ENCODE results near the gene PDE7B.

The PDE7B gene

GRCh38 chr6:136230219-136230853, 378.8 kb downstream of the PDE7B start (continued):
- TF ChIP-seq PRDM2 (tag by site-specific recombination; IDR thresholded peaks at IDR 0.05; ENCODE audit: borderline replicate concordance) (no peak), ZSCAN4 (tag by site-specific recombination; IDR thresholded peaks at IDR 0.05) (no peak), KLF1 (tag by site-specific recombination; IDR thresholded peaks at IDR 0.05) (0 out of 2 replicates have a peak, but pooled peaks have one; percentile 33), ZBTB7A (tag by site-specific recombination; IDR thresholded peaks at IDR 0.05; ENCODE audit: low read depth) (no peak), ZNF561 (tag by site-specific recombination; IDR thresholded peaks at IDR 0.05; ENCODE audit: borderline replicate concordance) (no peak), SCRT2 (tag by site-specific recombination; IDR thresholded peaks at IDR 0.05) (peak; percentile 99), ZNF19 (tag by site-specific recombination; IDR thresholded peaks at IDR 0.05; ENCODE audit: low read depth) (no peak), HOXC10 (CRISPR knock-in tag; IDR thresholded peaks at IDR 0.05) (no peak), ZNF426 (tag by site-specific recombination; IDR thresholded peaks at IDR 0.05) (no peak), SALL2 (tag by site-specific recombination; IDR thresholded peaks at IDR 0.05; ENCODE audit: borderline replicate concordance) (no peak), ZNF416 (tag by site-specific recombination; IDR thresholded peaks at IDR 0.05) (no peak), ZNF16 (tag by site-specific recombination; IDR thresholded peaks at IDR 0.05; ENCODE audit: low read depth) (no peak), ZNF580 (tag by site-specific recombination; IDR thresholded peaks at IDR 0.05) (no peak), REST (tag by site-specific recombination; IDR thresholded peaks at IDR 0.05) (no peak), TCF7L2 (IDR thresholded peaks at IDR 0.05; ENCODE audit: borderline replicate concordance, low read depth, low read length) (no peak), ZNF37A (tag by site-specific recombination; IDR thresholded peaks at IDR 0.05) (no peak), ZNF433 (tag by site-specific recombination; IDR thresholded peaks at IDR 0.05; ENCODE audit: low read depth) (no peak), ZNF404 (tag by site-specific recombination; IDR thresholded peaks at IDR 0.05) (no peak), ZNF677 (tag by site-specific recombination; IDR thresholded peaks at IDR 0.05) (no peak), ZBTB1 (tag by site-specific recombination; IDR thresholded peaks at IDR 0.05) (no peak), ZFP37 (tag by site-specific recombination; IDR thresholded peaks at IDR 0.05) (no peak), ZNF660 (tag by site-specific recombination; IDR thresholded peaks at IDR 0.05) (peak; percentile 68; the same call in 1 of the 2 replicates), ZNF645 (tag by site-specific recombination; IDR thresholded peaks at IDR 0.05) (no peak), ZXDB (tag by site-specific recombination; IDR thresholded peaks at IDR 0.05) (no peak), ZNF221 (tag by site-specific recombination; IDR thresholded peaks at IDR 0.05; ENCODE audit: borderline replicate concordance) (no peak), ZEB2 (tag by site-specific recombination; IDR thresholded peaks at IDR 0.05) (peak; percentile 62; the same call in 1 of the 2 replicates), RBAK (tag by site-specific recombination; IDR thresholded peaks at IDR 0.05) (no peak), ZNF629 (tag by site-specific recombination; IDR thresholded peaks at IDR 0.05) (peak; percentile 98)

All from HEK293 (cell line).